HepG2 (cell line): ENCODE results near the gene TMEM167A. TPM values are rescaled to one million over a fixed set of nuclear protein-coding genes. Genes with fewer than 3 reads are reported as not detected.

Experiments used
- ATAC-seq: fragments of 200-7000 bp; cut with Tn5 transposase; 3 replicates; pipeline ENCODE4 v1.9.1; 2020; ENCODE audit warnings: mild to moderate bottlenecking, moderate library complexity
- BruUV-seq: library from RNA; stranded (reverse); fragments of 400-500 nt; replicated peaks from 2 replicates; lab custom pipeline; 2021; lab: Mats Ljungman, UMichigan
- CTCF ChIA-PET: fragments of 300-600 bp; formaldehyde crosslinking; extraction: SDS; loops from one replicate; lab custom pipeline; 2021; ENCODE audit warnings: low total read pairs, inconsistent platforms, low intra/inter-chr PET ratio; lab: Yijun Ruan, JAX
- POLR2A ChIA-PET: fragments of 350-600 bp; sonication (Branson Sonifier 250); formaldehyde crosslinking; loops from one replicate; lab custom pipeline; 2020; ENCODE audit warnings: antibody characterized with exemption, inconsistent platforms; lab: Yijun Ruan, JAX
- DNase-seq: peaks from one replicate; pipeline ENCODE4 v3.0.0-alpha.2; 2015; ENCODE audit warnings: low spot score
- FAIRE-seq: peaks from 3 replicates; lab custom pipeline; 2011; peaks lifted over from hg19 to GRCh38; lab: Jason Lieb, UNC
- H2AFZ ChIP-seq: one replicate; pipeline ENCODE4 v1.6.1; 2011; ENCODE audit warnings: low read length, inconsistent platforms
- H3K27ac ChIP-seq: fragments of 300-600 bp; 3 replicates; pipeline ENCODE4 v1.8.0; 2011; ENCODE audit warnings: mixed run types, mild to moderate bottlenecking, mixed read lengths, low read length, inconsistent platforms; ENCODE audit not compliant: insufficient read depth; ENCODE audit errors: extremely low read length
- H3K27me3 ChIP-seq, 2 experiments: fragments of 200-600 bp in 1 of 2; 2 replicates in 1 of 2; 3 replicates in 1 of 2; pipeline versions ENCODE4 v1.6.0 to v1.8.0; 2011; ENCODE audit warnings: low read length in 2 of 2, mild to moderate bottlenecking in 2 of 2, moderate library complexity in 2 of 2, inconsistent platforms in 1 of 2; ENCODE audit not compliant: insufficient read depth in 2 of 2, control insufficient read depth in 1 of 2
- H3K36me3 ChIP-seq, 2 experiments: fragments of 200-600 bp in 1 of 2; replicated peaks in 1 of 2; 2 replicates in 1 of 2; 3 replicates in 1 of 2; pipeline versions ENCODE4 v1.5.1 to v1.8.0; 2011; ENCODE audit warnings: low read length in 2 of 2, inconsistent platforms in 1 of 2; ENCODE audit not compliant: insufficient read depth in 2 of 2, control insufficient read depth in 1 of 2
- H3K4me1 ChIP-seq: 2 replicates; pipeline ENCODE4 v1.5.1; 2012; ENCODE audit warnings: low read length, inconsistent platforms; ENCODE audit not compliant: insufficient read depth
- H3K4me2 ChIP-seq: 2 replicates; pipeline ENCODE4 v1.6.0; 2011; ENCODE audit warnings: low read depth, low read length, inconsistent platforms
- H3K4me3 ChIP-seq, 3 experiments: fragments of 200-600 bp in 1 of 3; sonication (generic), shearing (Covaris generic) in 1 of 3; replicated peaks in 1 of 3; 2 replicates each; pipeline ENCODE4 v1.5.1; 2011 to 2016; ENCODE audit warnings: low read length in 3 of 3, inconsistent platforms in 2 of 3, low read depth in 2 of 3, mild to moderate bottlenecking in 2 of 3, control low read depth in 1 of 3, mixed read lengths in 1 of 3; ENCODE audit not compliant: insufficient read depth in 1 of 3
- H3K79me2 ChIP-seq: one replicate; pipeline ENCODE4 v1.6.1; 2011; ENCODE audit warnings: low read length, inconsistent platforms; ENCODE audit not compliant: insufficient read depth
- H3K9ac ChIP-seq: 2 replicates; pipeline ENCODE4 v1.6.0; 2011; ENCODE audit warnings: mild to moderate bottlenecking, low read depth, low read length, inconsistent platforms; ENCODE audit not compliant: insufficient read depth
- H3K9me3 ChIP-seq: 2 replicates; pipeline ENCODE4 v1.5.1; 2012; ENCODE audit warnings: mild to moderate bottlenecking, low read length
- H4K20me1 ChIP-seq: 2 replicates; pipeline ENCODE4 v1.6.0; 2011; ENCODE audit warnings: inconsistent platforms, mild to moderate bottlenecking, low read length, moderate library complexity; ENCODE audit not compliant: insufficient read depth
- CC2D1A ChIP-seq: sonication (generic); formaldehyde crosslinking; IDR thresholded peaks from 2 replicates; pipeline ENCODE4 v1.8.1; 2023; ENCODE audit warnings: mild to moderate bottlenecking, missing genetic modification reagents
- CHD4 ChIP-seq: fragments of 200-600 bp; sonication (generic); IDR thresholded peaks from 2 replicates; pipeline ENCODE4 v1.7.0; 2017; ENCODE audit warnings: mild to moderate bottlenecking, low read length, borderline replicate concordance
- EEA1 ChIP-seq: sonication (generic); formaldehyde crosslinking; IDR thresholded peaks from 2 replicates; pipeline ENCODE4 v1.5.1; 2020; ENCODE audit warnings: mild to moderate bottlenecking, missing genetic modification reagents, borderline replicate concordance
- EED ChIP-seq: sonication (generic); formaldehyde crosslinking; IDR thresholded peaks from 2 replicates; pipeline ENCODE4 v1.5.0; 2020; ENCODE audit warnings: mild to moderate bottlenecking, missing genetic modification reagents
- ELK4 ChIP-seq: sonication (generic); formaldehyde crosslinking; IDR thresholded peaks from 2 replicates; pipeline ENCODE4 v1.9.0; 2021; ENCODE audit warnings: missing genetic modification reagents, borderline replicate concordance
- LCORL ChIP-seq, 2 experiments: fragments of 450-650 bp in 1 of 2; sonication (generic) in 1 of 2; formaldehyde crosslinking in 1 of 2; IDR thresholded peaks; 2 replicates each; pipeline versions ENCODE4 v1.5.0 to v1.6.1; 2017 to 2020; ENCODE audit warnings: antibody characterized with exemption in 1 of 2, missing genetic modification reagents in 1 of 2
- MAFF ChIP-seq: IDR thresholded peaks from 2 replicates; pipeline ENCODE4 v1.6.1; 2011; ENCODE audit warnings: low read depth, low read length, improper control_type of control experiment
- SRSF9 ChIP-seq: fragments of 200-400 bp; formaldehyde crosslinking; IDR thresholded peaks from 2 replicates; pipeline ENCODE4 v1.6.1; 2018; ENCODE audit warnings: borderline replicate concordance, mild to moderate bottlenecking, low read depth, low read length; ENCODE audit not compliant: insufficient read depth, poor library complexity, severe bottlenecking
- ZNF138 ChIP-seq: sonication (generic); formaldehyde crosslinking; IDR thresholded peaks from 2 replicates; pipeline ENCODE4 v1.5.0; 2020; ENCODE audit warnings: mild to moderate bottlenecking, low read depth, missing genetic modification reagents
- ZNF253 ChIP-seq: sonication (generic); formaldehyde crosslinking; IDR thresholded peaks from 2 replicates; pipeline ENCODE4 v1.8.0; 2022; ENCODE audit warnings: mild to moderate bottlenecking, missing genetic modification reagents, borderline replicate concordance
- ZNF280B ChIP-seq: sonication (generic); formaldehyde crosslinking; IDR thresholded peaks from 2 replicates; pipeline ENCODE4 v1.5.0; 2020; ENCODE audit warnings: missing genetic modification reagents, mild to moderate bottlenecking, borderline replicate concordance
- ZNF30 ChIP-seq: sonication (generic); formaldehyde crosslinking; IDR thresholded peaks from 2 replicates; pipeline ENCODE4 v1.5.0; 2020; ENCODE audit warnings: mild to moderate bottlenecking, missing genetic modification reagents
- ZNF451 ChIP-seq: sonication (generic); formaldehyde crosslinking; IDR thresholded peaks from 2 replicates; pipeline ENCODE4 v1.5.0; 2020; ENCODE audit warnings: mild to moderate bottlenecking, missing genetic modification reagents
- ZNF652 ChIP-seq: IDR thresholded peaks from 2 replicates; pipeline ENCODE4 v1.6.1; 2016; ENCODE audit warnings: low read depth, borderline replicate concordance
- ZNF777 ChIP-seq: sonication (generic); formaldehyde crosslinking; IDR thresholded peaks from 2 replicates; pipeline ENCODE4 v1.4.0; 2020; ENCODE audit warnings: missing genetic modification reagents
- ZNF790 ChIP-seq: sonication (generic); formaldehyde crosslinking; IDR thresholded peaks from 2 replicates; pipeline ENCODE4 v1.8.0; 2022; ENCODE audit warnings: missing genetic modification reagents, mild to moderate bottlenecking, borderline replicate concordance
- ZNF879 ChIP-seq: sonication (generic); formaldehyde crosslinking; IDR thresholded peaks from 2 replicates; pipeline ENCODE4 v1.8.1; 2023; ENCODE audit warnings: missing genetic modification reagents
- WGBS: methylation state at CpG from one replicate; pipeline ENCODE4 v1.1.6; 2017; ENCODE audit warnings: low lambda C conversion rate; 5-methylcytosine and 5-hydroxymethylcytosine counted together
- in situ Hi-C: cut with HindIII; loops from 2 replicates; pipeline ENCODE4 v1.10.0; 2017; ENCODE audit warnings: low pct_unique_long_range_greater_than_20kb; ENCODE audit not compliant: extremely low pct_ligation_motif_present
- intact Hi-C: fragments of 100-400 bp; cut with micrococcal nuclease; formaldehyde crosslinking; loops from one replicate; pipeline ENCODE4 v1.10.0; 2022; ENCODE audit not compliant: unreplicated experiment
- polyA plus RNA-seq, 8 experiments: library from polyadenylated mRNA; depleted of rRNA in 3 of 8; stranded (reverse) in 7 of 8; unstranded in 1 of 8; fragments of >200 nt; fragmentation: Illumina TruSeq in 4 of 8; extraction: Trizol in 4 of 8; gene quantifications; 2 replicates each; pipeline versions ENCODE4 v1.2.1 to v1.2.3, GENCODE V29; 2011 to 2016; ENCODE audit warnings: low read depth in 4 of 8, missing spikeins in 1 of 8, mixed read lengths in 1 of 8; ENCODE audit not compliant: insufficient read depth in 1 of 8
- total RNA-seq, 5 experiments: library from RNA; depleted of rRNA; stranded (reverse); fragments of >200 nt; fragmentation: Illumina TruSeq; extraction: Trizol; gene quantifications; 2 replicates each; pipeline ENCODE4 v1.2.3, GENCODE V29; 2016; ENCODE audit warnings: low read depth in 1 of 5

Gene TMEM167A
- total and polyA plus RNA-seq, 2 of the 13 experiments (the other 11 are each of a cell fraction or from before 2014, with no cell fraction given) = 47.0 to 78.7 TPM

GRCh38 chr5:83059341-83059740 is 17.9 kb downstream of the TMEM167A start:
- no peak for TF ChIP-seq EED (CRISPR knock-in tag)
- TF ChIP-seq ZNF777 (CRISPR knock-in tag) = no peak
- TF ChIP-seq CHD4 = no peak
- TF ChIP-seq EEA1 (CRISPR knock-in tag) = no peak
- TF ChIP-seq ZNF451 (CRISPR knock-in tag) = no peak
- TF ChIP-seq CC2D1A = no peak
- no peak for TF ChIP-seq ZNF280B (CRISPR knock-in tag)
- no peak for TF ChIP-seq SRSF9
- TF ChIP-seq ZNF652 (CRISPR knock-in tag) = no peak
- TF ChIP-seq ZNF790 (CRISPR knock-in tag) = no peak
- TF ChIP-seq ELK4 (CRISPR knock-in tag) = no peak
- no peak for TF ChIP-seq MAFF
- no peak for TF ChIP-seq ZNF30 (CRISPR knock-in tag)
- TF ChIP-seq LCORL (IDR thresholded peaks at IDR 0.05) = no peak
- no peak for TF ChIP-seq LCORL (CRISPR knock-in tag; IDR thresholded peaks at IDR 0.05)
- TF ChIP-seq ZNF253 (CRISPR knock-in tag) = no peak
- TF ChIP-seq ZNF138 (CRISPR knock-in tag) = no peak
- TF ChIP-seq ZNF879 (CRISPR knock-in tag) = no peak
- Histone ChIP-seq H3K4me2 (no peak overlapping the region), H3K27ac (no peak overlapping the region), H3K9me3 (no peaks in the 10 kb centered on the region), H3K4me1 (no peaks in the 10 kb centered on the region), H3K4me3 (no peak overlapping the region), H3K79me2 (peaks cover 14% of the 10 kb centered on the region), H4K20me1 (peaks cover 8% of the 10 kb centered on the region; the same call in 1 of the 2 replicates), H2AFZ (no peak overlapping the region), H3K36me3 (peaks cover 1 to 60% of the 10 kb centered on the region in 2 experiments; a peak in 4 of 5 replicates), H3K9ac (no peak overlapping the region), H3K27me3 (no peaks in the 10 kb centered on the region)
- intact Hi-C loops (no loop called here), in situ Hi-C loops (no loop called here)
- no peak for FAIRE-seq
- POLR2A ChIA-PET = no interaction called here
- no peak for DNase-seq
- CTCF ChIA-PET = no interaction called here
- ATAC-seq = no peak
- BruUV-seq = no TSS peak
- WGBS = 98% methylated on average over 2 of the region's 2 CpGs
